IMR-90 (cell line): ENCODE measurements around the gene PPP3CA. TPM values are rescaled to one million over a fixed set of nuclear protein-coding genes. Genes with fewer than 3 reads are reported as not detected.

Experiments used
- ATAC-seq: fragments of 200-7000 bp; cut with Tn5 transposase; 2 replicates; pipeline ENCODE4 v1.9.1; 2020; ENCODE audit warnings: low read depth, mild to moderate bottlenecking, moderate library complexity
- BruUV-seq: library from RNA; stranded (reverse); fragments of 400-500 nt; replicated peaks from 2 replicates; lab custom pipeline; 2021; lab: Mats Ljungman, UMichigan
- CTCF ChIA-PET: fragments of 300-600 bp; formaldehyde crosslinking; extraction: SDS; loops from one replicate; lab custom pipeline; 2021; ENCODE audit warnings: antibody characterized with exemption; lab: Yijun Ruan, JAX
- POLR2A ChIA-PET: fragments of 300-600 bp; sonication (Branson Sonifier 250); formaldehyde crosslinking; loops from one replicate; lab custom pipeline; 2022; ENCODE audit warnings: antibody characterized with exemption; ENCODE audit not compliant: unreplicated experiment; lab: Charles Lee
- DNase-seq: peaks from one replicate; pipeline ENCODE4 v3.0.0; 2013
- H2AFZ ChIP-seq: replicated peaks from 2 replicates; pipeline ENCODE3; 2013; ENCODE audit warnings: low read length, mild to moderate bottlenecking; ENCODE audit not compliant: poor library complexity
- H2AK5ac ChIP-seq: 2 replicates; pipeline ENCODE4 v1.6.1; 2013; ENCODE audit warnings: low read depth, low read length, inconsistent platforms
- H2AK9ac ChIP-seq: replicated peaks from 2 replicates; pipeline ENCODE3; 2013; ENCODE audit warnings: mild to moderate bottlenecking, low read depth, low read length, moderate library complexity; ENCODE audit not compliant: poor library complexity
- H2BK120ac ChIP-seq: 2 replicates; pipeline ENCODE4 v1.6.1; 2013; ENCODE audit warnings: low read depth, low read length, inconsistent platforms
- H2BK15ac ChIP-seq: 3 replicates; pipeline ENCODE4 v1.6.1; 2013; ENCODE audit warnings: low read depth, low read length, inconsistent platforms
- H2BK20ac ChIP-seq: 2 replicates; pipeline ENCODE4 v1.6.1; 2013; ENCODE audit warnings: low read depth, mild to moderate bottlenecking, inconsistent platforms, low read length, moderate library complexity
- H2BK5ac ChIP-seq: 2 replicates; pipeline ENCODE4 v1.6.1; 2013; ENCODE audit warnings: mild to moderate bottlenecking, low read depth, low read length, inconsistent platforms; ENCODE audit not compliant: poor library complexity, severe bottlenecking
- H3K14ac ChIP-seq: replicated peaks from 2 replicates; pipeline ENCODE4 v1.6.1; 2013; ENCODE audit warnings: low read depth, low read length, inconsistent platforms
- H3K18ac ChIP-seq: 2 replicates; pipeline ENCODE4 v1.6.1; 2013; ENCODE audit warnings: low read depth, low read length, control low read depth
- H3K23ac ChIP-seq: 2 replicates; pipeline ENCODE4 v1.6.1; 2013; ENCODE audit warnings: low read depth, low read length, inconsistent platforms
- H3K27ac ChIP-seq: 2 replicates; pipeline ENCODE4 v1.5.1; 2013; ENCODE audit warnings: mild to moderate bottlenecking, control low read depth, low read length; ENCODE audit not compliant: insufficient read depth
- H3K27me3 ChIP-seq: 2 replicates; pipeline ENCODE4 v1.6.1; 2013; ENCODE audit warnings: low read length; ENCODE audit not compliant: control insufficient read depth, insufficient read depth
- H3K36me3 ChIP-seq: 2 replicates; pipeline ENCODE4 v1.6.1; 2013; ENCODE audit warnings: low read length, mixed read lengths; ENCODE audit not compliant: control insufficient read depth, insufficient read depth
- H3K4ac ChIP-seq: 2 replicates; pipeline ENCODE4 v1.6.1; 2013; ENCODE audit warnings: low read depth, low read length, inconsistent platforms
- H3K4me1 ChIP-seq: 2 replicates; pipeline ENCODE4 v1.6.1; 2013; ENCODE audit warnings: low read length, mixed read lengths; ENCODE audit not compliant: control insufficient read depth, insufficient read depth
- H3K4me2 ChIP-seq: 2 replicates; pipeline ENCODE4 v1.6.1; 2013; ENCODE audit warnings: low read depth, mild to moderate bottlenecking, control low read depth, low read length, moderate library complexity
- H3K4me3 ChIP-seq: 2 replicates; pipeline ENCODE4 v1.5.1; 2013; ENCODE audit warnings: low read depth, mild to moderate bottlenecking, control low read depth, low read length, moderate library complexity; ENCODE audit not compliant: insufficient read depth
- H3K56ac ChIP-seq: 2 replicates; pipeline ENCODE4 v1.6.1; 2013; ENCODE audit warnings: low read length, inconsistent platforms; ENCODE audit not compliant: insufficient read depth; ENCODE audit errors: extremely low read depth
- H3K79me1 ChIP-seq, 2 experiments: 2 replicates each; pipeline ENCODE4 v1.6.1; 2013; ENCODE audit warnings: low read length in 2 of 2, inconsistent platforms in 1 of 2, low read depth in 1 of 2
- H3K9ac ChIP-seq: 2 replicates; pipeline ENCODE4 v1.6.1; 2013; ENCODE audit warnings: low read depth, low read length, control low read depth
- H3K9me1 ChIP-seq: 2 replicates; pipeline ENCODE4 v1.6.1; 2013; ENCODE audit warnings: low read length, inconsistent platforms; ENCODE audit not compliant: insufficient read depth
- H3K9me3 ChIP-seq: 2 replicates; pipeline ENCODE4 v1.6.1; 2013; ENCODE audit warnings: low read length; ENCODE audit not compliant: control insufficient read depth, insufficient read depth
- H4K20me1 ChIP-seq: 2 replicates; pipeline ENCODE4 v1.6.1; 2013; ENCODE audit warnings: low read length, inconsistent platforms; ENCODE audit not compliant: insufficient read depth
- H4K5ac ChIP-seq: 2 replicates; pipeline ENCODE4 v1.6.1; 2013; ENCODE audit warnings: mild to moderate bottlenecking, low read depth, low read length, control low read depth
- H4K8ac ChIP-seq, 2 experiments: 2 replicates each; pipeline ENCODE4 v1.6.1; 2013; ENCODE audit warnings: low read depth in 2 of 2, low read length in 2 of 2, control low read depth in 1 of 2, inconsistent platforms in 1 of 2
- H4K91ac ChIP-seq: 2 replicates; pipeline ENCODE4 v1.6.1; 2013; ENCODE audit warnings: low read depth, low read length, inconsistent platforms; ENCODE audit not compliant: insufficient read depth
- BHLHE40 ChIP-seq: fragments of 150-350 bp; IDR thresholded peaks from 2 replicates; pipeline ENCODE4 v1.6.1; 2016; ENCODE audit warnings: mild to moderate bottlenecking, low read depth, low read length
- CEBPB ChIP-seq: IDR thresholded peaks from 2 replicates; pipeline ENCODE4 v1.6.1; 2012; ENCODE audit warnings: low read depth, low read length, improper control_type of control experiment
- CHD1 ChIP-seq: IDR thresholded peaks from 2 replicates; pipeline ENCODE4 v1.6.1; 2012; ENCODE audit warnings: low read depth, low read length, improper control_type of control experiment
- FOS ChIP-seq: fragments of 150-350 bp; IDR thresholded peaks from 2 replicates; pipeline ENCODE4 v1.6.1; 2016; ENCODE audit warnings: low read depth, low read length
- MAFK ChIP-seq: IDR thresholded peaks from 2 replicates; pipeline ENCODE4 v1.6.1; 2012; ENCODE audit warnings: low read depth, low read length, improper control_type of control experiment
- MAZ ChIP-seq: IDR thresholded peaks from 2 replicates; pipeline ENCODE4 v1.6.1; 2012; ENCODE audit warnings: low read depth, mild to moderate bottlenecking, low read length, improper control_type of control experiment, moderate library complexity, borderline replicate concordance
- MXI1 ChIP-seq: IDR thresholded peaks from 2 replicates; pipeline ENCODE4 v1.6.1; 2012; ENCODE audit warnings: low read depth, mild to moderate bottlenecking, low read length, moderate library complexity, borderline replicate concordance
- NFE2L2 ChIP-seq: fragments of 150-350 bp; IDR thresholded peaks from 2 replicates; pipeline ENCODE4 v1.6.1; 2016; ENCODE audit warnings: low read depth, mild to moderate bottlenecking, low read length
- POLR2A ChIP-seq: IDR thresholded peaks from 2 replicates; pipeline ENCODE4 v1.6.1; 2012; ENCODE audit warnings: mild to moderate bottlenecking, low read depth, low read length
- RAD21 ChIP-seq: IDR thresholded peaks from 2 replicates; pipeline ENCODE4 v1.6.1; 2012; ENCODE audit warnings: low read length, improper control_type of control experiment
- RCOR1 ChIP-seq: IDR thresholded peaks from 2 replicates; pipeline ENCODE4 v1.6.1; 2012; ENCODE audit warnings: mild to moderate bottlenecking, low read length, improper control_type of control experiment; ENCODE audit not compliant: insufficient replicate concordance
- RFX5 ChIP-seq: IDR thresholded peaks from 2 replicates; pipeline ENCODE4 v1.8.0; 2012; ENCODE audit warnings: low read depth, mild to moderate bottlenecking, low read length, moderate library complexity
- SMC3 ChIP-seq: fragments of 150-350 bp; IDR thresholded peaks from 2 replicates; pipeline ENCODE4 v1.6.1; 2016; ENCODE audit warnings: low read depth, mild to moderate bottlenecking, antibody characterized with exemption, low read length, moderate library complexity
- WGBS, 2 experiments: methylation state at CpG; one replicate each; pipeline versions ENCODE4 v1.1.5 to v1.1.7; 2013; ENCODE audit warnings: missing lambda C conversion rate in 2 of 2; ENCODE audit not compliant: insufficient read length in 1 of 2; ENCODE audit errors: extremely low coverage in 2 of 2; 5-methylcytosine and 5-hydroxymethylcytosine counted together
- dilution Hi-C: fragments of 300-500 bp; cut with HindIII; formaldehyde crosslinking; loops from one replicate; pipeline ENCODE4 v1.14.3; 2018; ENCODE audit warnings: low sequenced_read_pairs; ENCODE audit not compliant: unreplicated experiment
- in situ Hi-C: fragments of 300-500 bp; cut with MboI; formaldehyde crosslinking; loops from 3 replicates; pipeline ENCODE4 v1.14.3; 2019; ENCODE audit warnings: low sequenced_read_pairs, inconsistent platforms, mixed read lengths
- intact Hi-C: fragments of 100-400 bp; cut with micrococcal nuclease; formaldehyde crosslinking; loops from 2 replicates; pipeline ENCODE4 v1.10.0; 2022
- polyA plus RNA-seq, 3 experiments: library from polyadenylated mRNA; depleted of rRNA; stranded (reverse); fragments of >200 nt; gene quantifications; 2 replicates each; pipeline ENCODE4 v1.2.3, GENCODE V29; 2012; ENCODE audit warnings: low replicate concordance in 1 of 3
- total RNA-seq: library from RNA; depleted of rRNA; stranded (reverse); fragments of >200 nt; gene quantifications from 2 replicates; pipeline ENCODE4 v1.2.3, GENCODE V29; 2012
- TF ChIP-seq, protein P1 (sequence below): fragments of 150-350 bp; IDR thresholded peaks from 2 replicates; pipeline ENCODE4 v1.6.1; 2017; ENCODE audit warnings: mild to moderate bottlenecking, antibody characterized with exemption, low read length, low read depth
- TF ChIP-seq, protein P2 (sequence below): fragments of 150-350 bp; IDR thresholded peaks from 2 replicates; pipeline ENCODE4 v1.6.1; 2016; ENCODE audit warnings: low read depth, mild to moderate bottlenecking, low read length, moderate library complexity, borderline replicate concordance
- TF ChIP-seq, protein P3 (sequence below): conservative IDR thresholded peaks from 2 replicates; pipeline ENCODE4 v1.5.1; 2012; ENCODE audit warnings: mild to moderate bottlenecking, low read depth, low read length, improper control_type of control experiment

PPP3CA gene
- total and polyA plus RNA-seq, 2 of the 4 experiments (the other 2 are of a cell fraction) = 14.5 to 48.6 TPM

DNA sequence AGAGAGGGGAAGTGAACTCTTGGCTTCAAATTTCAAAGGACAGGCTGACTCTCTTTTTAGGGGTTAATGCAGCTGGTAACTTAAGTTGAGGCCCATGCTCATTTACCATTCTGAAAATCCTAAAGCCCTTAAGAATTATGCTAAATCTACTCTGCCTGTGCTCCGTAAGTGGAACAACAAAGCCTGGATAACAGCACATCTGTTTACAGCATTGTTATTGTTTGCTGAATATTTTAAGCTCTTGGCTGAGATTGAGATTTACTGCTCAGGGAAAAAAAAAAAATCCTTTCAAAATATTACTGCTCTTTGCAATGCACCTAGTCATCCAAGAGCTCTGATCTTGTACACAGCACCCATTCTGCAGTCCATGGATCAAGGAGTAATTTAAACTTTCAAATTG, 17.7 kb downstream of the PPP3CA start:
- Histone ChIP-seq H3K36me3 (no peaks in the 10 kb centered on the region), H3K23ac (no peak overlapping the region), H4K91ac (no peak overlapping the region), H4K5ac (no peak overlapping the region), H3K9me1 (no peaks in the 10 kb centered on the region; the same call in 1 of the 2 replicates), H3K56ac (no peak overlapping the region), H3K18ac (no peak overlapping the region), H3K9me3 (no peaks in the 10 kb centered on the region), H3K4me2 (no peak overlapping the region), H2BK20ac (no peak overlapping the region), H3K4me3 (no peak overlapping the region), H3K14ac (no peak overlapping the region), H2BK15ac (no peak overlapping the region), H2BK120ac (no peak overlapping the region), H3K9ac (no peak overlapping the region), H2AFZ (no peak overlapping the region), H2AK9ac (no peak overlapping the region), H2AK5ac (no peak overlapping the region), H3K79me1 (peaks cover 21 to 56% of the 10 kb centered on the region in 2 experiments), H2BK5ac (no peak overlapping the region), H3K27ac (no peak overlapping the region), H4K8ac (no peak overlapping the region), H3K27me3 (no peaks in the 10 kb centered on the region), H3K4me1 (no peaks in the 10 kb centered on the region), H4K20me1 (peaks cover 28% of the 10 kb centered on the region; the same call in 1 of the 2 replicates), H3K4ac (no peak overlapping the region)
- POLR2A ChIA-PET = no interaction called here
- TF ChIP-seq BHLHE40 (no peak), MXI1 (no peak), MAFK (no peak), POLR2A (no peak), FOS (no peak), MAZ (no peak), RFX5 (no peak), RAD21 (no peak), SMC3 (no peak), NFE2L2 (no peak), RCOR1 (no peak), CEBPB (no peak), CHD1 (no peak)
- TF ChIP-seq, protein P1, sequence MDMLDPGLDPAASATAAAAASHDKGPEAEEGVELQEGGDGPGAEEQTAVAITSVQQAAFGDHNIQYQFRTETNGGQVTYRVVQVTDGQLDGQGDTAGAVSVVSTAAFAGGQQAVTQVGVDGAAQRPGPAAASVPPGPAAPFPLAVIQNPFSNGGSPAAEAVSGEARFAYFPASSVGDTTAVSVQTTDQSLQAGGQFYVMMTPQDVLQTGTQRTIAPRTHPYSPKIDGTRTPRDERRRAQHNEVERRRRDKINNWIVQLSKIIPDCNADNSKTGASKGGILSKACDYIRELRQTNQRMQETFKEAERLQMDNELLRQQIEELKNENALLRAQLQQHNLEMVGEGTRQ = no peak
- TF ChIP-seq, protein P2, sequence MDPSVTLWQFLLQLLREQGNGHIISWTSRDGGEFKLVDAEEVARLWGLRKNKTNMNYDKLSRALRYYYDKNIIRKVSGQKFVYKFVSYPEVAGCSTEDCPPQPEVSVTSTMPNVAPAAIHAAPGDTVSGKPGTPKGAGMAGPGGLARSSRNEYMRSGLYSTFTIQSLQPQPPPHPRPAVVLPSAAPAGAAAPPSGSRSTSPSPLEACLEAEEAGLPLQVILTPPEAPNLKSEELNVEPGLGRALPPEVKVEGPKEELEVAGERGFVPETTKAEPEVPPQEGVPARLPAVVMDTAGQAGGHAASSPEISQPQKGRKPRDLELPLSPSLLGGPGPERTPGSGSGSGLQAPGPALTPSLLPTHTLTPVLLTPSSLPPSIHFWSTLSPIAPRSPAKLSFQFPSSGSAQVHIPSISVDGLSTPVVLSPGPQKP = no peak
- TF ChIP-seq, protein P3, sequence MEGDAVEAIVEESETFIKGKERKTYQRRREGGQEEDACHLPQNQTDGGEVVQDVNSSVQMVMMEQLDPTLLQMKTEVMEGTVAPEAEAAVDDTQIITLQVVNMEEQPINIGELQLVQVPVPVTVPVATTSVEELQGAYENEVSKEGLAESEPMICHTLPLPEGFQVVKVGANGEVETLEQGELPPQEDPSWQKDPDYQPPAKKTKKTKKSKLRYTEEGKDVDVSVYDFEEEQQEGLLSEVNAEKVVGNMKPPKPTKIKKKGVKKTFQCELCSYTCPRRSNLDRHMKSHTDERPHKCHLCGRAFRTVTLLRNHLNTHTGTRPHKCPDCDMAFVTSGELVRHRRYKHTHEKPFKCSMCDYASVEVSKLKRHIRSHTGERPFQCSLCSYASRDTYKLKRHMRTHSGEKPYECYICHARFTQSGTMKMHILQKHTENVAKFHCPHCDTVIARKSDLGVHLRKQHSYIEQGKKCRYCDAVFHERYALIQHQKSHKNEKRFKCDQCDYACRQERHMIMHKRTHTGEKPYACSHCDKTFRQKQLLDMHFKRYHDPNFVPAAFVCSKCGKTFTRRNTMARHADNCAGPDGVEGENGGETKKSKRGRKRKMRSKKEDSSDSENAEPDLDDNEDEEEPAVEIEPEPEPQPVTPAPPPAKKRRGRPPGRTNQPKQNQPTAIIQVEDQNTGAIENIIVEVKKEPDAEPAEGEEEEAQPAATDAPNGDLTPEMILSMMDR = no peak
- CTCF ChIA-PET = interaction anchor here (0.6 kb wide), 1 partner anchor 184 kb away, joined by 6 read pairs; no protein-coding TSS in a partner anchor
- BruUV-seq = no TSS peak
- in situ Hi-C loops = no loop called here
- WGBS, 2 experiments = no CpG with 5 or more reads among the region's 1 CpG
- no peak for ATAC-seq
- DNase-seq = no peak
- dilution Hi-C loops = no loop called here
- intact Hi-C loops = no loop called here
